ENCODE measurements around the gene APOBEC3H.

DNA sequence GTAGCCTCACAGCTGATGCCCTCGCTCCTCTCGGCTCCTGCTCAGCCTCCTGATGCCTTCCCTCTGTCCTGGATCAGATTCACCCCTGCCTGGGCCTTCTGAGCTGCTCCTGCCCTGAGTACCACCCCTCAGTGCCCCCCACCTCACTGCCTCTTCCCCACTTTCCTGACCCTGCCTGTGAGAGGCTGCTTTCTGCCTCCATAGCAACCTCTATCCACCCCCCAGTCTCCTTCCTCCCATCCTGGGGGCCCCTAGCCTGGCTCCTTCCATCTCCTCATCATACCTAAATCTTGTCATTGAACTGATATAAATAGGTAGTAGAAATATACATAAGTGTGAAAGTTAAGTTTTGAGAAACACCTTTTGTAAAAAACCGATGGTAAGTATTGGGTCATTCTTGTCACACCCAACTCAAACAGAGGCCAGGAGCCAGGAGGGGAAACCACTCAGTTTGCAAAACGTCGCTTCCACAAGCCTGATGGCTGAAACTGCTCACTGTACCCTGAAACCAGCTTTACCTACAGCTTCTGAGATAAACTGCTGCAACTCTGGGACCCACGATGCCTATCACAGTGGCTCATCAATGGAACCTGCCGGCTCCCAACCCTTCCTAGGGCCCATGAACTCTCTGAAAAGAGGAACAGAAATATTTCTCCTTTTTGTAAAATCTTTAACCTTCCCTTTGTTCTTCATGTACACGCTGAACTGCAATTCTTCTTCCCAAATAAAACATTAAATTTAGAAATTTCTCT lies 4.8 kb upstream of the APOBEC3H start:
- TF ChIP-seq, protein P1, sequence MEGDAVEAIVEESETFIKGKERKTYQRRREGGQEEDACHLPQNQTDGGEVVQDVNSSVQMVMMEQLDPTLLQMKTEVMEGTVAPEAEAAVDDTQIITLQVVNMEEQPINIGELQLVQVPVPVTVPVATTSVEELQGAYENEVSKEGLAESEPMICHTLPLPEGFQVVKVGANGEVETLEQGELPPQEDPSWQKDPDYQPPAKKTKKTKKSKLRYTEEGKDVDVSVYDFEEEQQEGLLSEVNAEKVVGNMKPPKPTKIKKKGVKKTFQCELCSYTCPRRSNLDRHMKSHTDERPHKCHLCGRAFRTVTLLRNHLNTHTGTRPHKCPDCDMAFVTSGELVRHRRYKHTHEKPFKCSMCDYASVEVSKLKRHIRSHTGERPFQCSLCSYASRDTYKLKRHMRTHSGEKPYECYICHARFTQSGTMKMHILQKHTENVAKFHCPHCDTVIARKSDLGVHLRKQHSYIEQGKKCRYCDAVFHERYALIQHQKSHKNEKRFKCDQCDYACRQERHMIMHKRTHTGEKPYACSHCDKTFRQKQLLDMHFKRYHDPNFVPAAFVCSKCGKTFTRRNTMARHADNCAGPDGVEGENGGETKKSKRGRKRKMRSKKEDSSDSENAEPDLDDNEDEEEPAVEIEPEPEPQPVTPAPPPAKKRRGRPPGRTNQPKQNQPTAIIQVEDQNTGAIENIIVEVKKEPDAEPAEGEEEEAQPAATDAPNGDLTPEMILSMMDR (IDR thresholded peaks at IDR 0.05), result no peak
- TF ChIP-seq POLR2AphosphoS5 (IDR thresholded peaks at IDR 0.05; ENCODE audit: low read depth, low read length), result no peak

Data from Panc1 (cell line).